Inferior parietal cortex (tissue), 1 donor: ENCODE results near the gene RFWD3.
"Not testable (repeated sequence)": the region's sequence is repeated elsewhere in the genome, so short reads cannot be mapped to it uniquely, and the experiment has no call there.

ENCODE experiments used
- DNase-seq: peaks from one replicate; pipeline ENCODE4 v3.0.0-alpha.2; 2016; ENCODE audit errors: extremely low spot score

The RFWD3 gene, protein sequence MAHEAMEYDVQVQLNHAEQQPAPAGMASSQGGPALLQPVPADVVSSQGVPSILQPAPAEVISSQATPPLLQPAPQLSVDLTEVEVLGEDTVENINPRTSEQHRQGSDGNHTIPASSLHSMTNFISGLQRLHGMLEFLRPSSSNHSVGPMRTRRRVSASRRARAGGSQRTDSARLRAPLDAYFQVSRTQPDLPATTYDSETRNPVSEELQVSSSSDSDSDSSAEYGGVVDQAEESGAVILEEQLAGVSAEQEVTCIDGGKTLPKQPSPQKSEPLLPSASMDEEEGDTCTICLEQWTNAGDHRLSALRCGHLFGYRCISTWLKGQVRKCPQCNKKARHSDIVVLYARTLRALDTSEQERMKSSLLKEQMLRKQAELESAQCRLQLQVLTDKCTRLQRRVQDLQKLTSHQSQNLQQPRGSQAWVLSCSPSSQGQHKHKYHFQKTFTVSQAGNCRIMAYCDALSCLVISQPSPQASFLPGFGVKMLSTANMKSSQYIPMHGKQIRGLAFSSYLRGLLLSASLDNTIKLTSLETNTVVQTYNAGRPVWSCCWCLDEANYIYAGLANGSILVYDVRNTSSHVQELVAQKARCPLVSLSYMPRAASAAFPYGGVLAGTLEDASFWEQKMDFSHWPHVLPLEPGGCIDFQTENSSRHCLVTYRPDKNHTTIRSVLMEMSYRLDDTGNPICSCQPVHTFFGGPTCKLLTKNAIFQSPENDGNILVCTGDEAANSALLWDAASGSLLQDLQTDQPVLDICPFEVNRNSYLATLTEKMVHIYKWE

DNA sequence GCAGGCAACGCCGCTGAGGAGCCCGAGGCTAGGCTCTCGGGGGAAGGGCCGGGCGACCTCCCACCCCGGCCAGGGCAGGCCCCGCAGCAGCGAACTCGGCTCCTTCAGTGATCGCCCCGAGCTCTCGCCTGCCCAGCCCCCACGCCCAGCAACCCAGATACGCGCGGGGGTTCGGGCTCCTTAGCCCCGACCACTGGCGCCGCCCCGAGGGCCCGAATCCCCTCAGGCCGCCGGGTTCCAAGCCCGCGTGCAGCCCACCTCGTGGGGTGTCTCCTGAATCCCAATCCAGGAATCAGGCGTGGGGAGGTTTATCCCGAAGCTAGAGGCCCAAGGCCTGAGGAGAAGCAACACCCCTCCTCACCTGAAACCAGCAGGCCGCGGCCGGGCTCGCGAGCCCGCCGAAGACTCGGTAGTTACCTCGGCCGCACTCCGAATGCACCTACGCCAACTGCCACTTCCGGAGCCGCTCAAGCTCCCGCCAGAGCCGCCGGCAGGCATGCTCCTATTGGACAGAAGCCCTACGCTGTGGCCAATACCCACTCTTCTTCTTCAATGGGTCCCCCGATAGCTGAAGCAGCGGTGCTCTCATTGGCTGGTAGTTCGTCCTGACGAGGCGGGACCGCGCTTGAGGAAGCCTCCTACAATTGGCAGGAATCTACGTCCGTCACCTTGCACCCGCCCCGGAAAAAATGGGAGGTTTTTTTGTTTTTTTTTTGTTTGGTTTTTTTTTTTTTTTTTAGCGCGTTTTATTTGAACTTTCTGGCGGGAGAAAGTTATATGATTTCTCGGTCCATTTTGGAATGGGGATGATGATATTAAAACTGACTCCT is at the start of gene RFWD3:
Gene RFWD3, minus strand, starts transcription at position 453 of the 830 bp plus-strand sequence. CDS start 5,428 bp downstream, outside the sequence.
- peak; percentile 99 for DNase-seq

DNA sequence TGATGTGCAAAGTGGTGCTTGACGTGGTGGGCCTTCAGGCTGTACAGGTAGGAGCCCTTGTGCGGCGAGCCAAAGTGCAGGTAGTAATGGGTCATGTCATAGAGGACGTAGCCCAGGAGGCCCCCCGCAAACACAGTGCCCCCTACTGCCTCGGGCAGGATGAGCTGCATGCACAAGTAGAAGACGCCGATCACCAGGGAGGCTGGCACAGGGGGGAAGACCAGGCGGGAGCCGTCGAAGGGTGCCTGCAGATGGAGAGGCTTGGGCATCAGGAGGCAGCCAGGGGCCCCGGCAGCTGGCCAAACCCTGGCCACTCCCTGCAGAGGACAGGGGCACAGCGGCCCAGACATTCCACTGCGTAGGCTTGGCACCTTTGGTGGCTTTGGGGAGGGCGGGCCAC is 49.7 kb upstream of the RFWD3 start:
- no peak for DNase-seq

DNA sequence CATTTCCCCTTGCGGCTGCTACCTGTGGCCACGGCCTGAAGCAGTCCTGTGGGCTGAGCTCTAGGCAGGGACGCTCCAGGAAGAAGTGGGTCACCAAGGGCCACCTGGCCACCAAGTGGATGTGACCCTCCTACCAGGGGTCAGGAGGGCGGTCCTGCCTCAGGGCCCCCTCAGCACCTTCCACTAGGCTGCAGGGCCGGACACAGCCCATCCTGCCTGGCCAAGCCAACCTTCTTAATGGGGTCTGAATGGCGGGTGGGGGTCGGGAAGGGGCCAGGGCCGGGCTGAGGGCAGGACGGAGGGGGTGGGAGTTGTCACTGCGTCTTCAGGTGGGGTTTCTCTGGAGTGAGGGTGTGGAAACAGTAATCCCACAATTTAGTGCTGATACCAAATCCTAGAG is 47.2 kb upstream of the RFWD3 start:
- DNase-seq = no peak

DNA sequence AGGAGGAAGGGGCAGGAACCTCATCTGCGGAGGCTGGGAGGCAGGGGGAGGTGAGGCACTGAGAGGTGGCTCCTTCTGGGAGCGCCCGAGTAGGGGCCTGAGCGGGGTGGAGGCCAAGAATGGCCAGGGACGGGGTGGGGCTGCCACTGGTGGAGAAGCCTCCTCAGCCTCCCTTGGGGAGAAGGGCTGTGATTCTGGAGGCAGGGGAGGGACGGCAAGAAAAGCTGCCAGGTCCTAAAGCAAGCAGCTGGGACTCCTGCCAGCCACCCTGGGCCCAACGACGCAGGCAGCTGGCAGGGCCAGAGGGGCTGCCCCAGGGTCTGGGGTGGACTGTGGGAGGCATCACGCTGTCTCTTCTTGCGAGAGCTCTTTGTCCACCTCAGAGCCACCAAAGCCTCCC is 46.6 kb upstream of the RFWD3 start:
- DNase-seq = no peak

DNA sequence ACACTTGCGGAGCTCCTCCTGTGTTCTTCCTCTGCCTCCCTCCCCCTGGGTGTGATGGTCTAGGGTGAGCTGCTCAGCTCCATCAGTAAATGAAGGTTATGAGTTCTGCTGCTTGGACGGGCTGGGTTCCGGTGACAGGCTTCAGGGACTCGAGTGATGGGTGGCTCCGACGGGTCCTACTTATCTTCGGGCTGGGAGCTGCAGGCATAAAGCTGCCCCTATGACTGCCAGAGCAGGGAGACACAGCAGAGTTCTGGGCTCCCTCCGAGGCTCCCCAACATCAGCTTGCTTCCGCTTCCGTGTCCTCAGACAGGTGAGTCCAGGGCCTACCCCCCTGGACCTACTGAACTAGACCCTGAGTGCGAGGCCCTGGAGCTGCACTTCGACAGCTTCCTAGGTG is 45.3 kb upstream of the RFWD3 start:
- DNase-seq = no peak

DNA sequence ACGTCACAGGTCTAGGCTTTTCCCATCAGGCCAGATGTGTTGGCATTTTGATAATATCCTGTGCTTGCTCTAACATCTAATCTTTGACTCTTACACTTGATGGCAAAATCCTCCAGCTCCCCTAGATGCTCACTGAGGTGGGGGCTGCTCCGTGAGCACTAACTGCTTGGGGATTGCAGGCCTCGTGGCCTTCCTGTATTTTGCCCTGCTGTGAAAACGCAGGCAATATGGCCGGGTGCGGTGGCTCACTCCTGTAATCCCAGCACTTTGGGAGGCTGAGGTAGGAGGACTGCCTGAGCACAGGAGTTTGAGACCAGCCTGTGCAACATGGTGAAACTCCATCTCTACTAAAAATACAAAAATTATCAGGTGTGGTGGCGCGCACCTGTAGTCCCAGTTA is 43.7 kb upstream of the RFWD3 start:
- DNase-seq = no peak

DNA sequence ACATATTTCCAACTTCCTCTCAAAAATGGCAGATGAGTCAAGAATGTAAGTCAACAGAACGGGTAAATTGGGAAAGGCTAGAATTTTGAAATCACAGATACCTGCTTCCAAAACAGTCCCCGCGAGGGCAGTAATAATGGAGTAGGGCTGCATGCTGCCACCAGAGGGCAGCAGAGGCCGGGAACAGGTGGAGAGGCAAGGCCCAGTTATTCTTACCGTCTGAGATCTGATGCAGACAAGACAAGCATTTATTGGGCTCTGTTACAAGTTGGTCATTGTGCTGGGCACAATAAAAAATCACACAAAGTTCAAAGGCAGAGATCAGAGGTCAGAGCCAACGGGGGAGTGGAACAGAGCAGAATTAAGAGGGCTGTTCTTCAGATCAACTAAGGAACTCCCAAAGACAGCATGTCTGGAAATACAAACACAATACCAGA is 42.8 kb upstream of the RFWD3 start:
- peak; percentile 96 for DNase-seq

DNA sequence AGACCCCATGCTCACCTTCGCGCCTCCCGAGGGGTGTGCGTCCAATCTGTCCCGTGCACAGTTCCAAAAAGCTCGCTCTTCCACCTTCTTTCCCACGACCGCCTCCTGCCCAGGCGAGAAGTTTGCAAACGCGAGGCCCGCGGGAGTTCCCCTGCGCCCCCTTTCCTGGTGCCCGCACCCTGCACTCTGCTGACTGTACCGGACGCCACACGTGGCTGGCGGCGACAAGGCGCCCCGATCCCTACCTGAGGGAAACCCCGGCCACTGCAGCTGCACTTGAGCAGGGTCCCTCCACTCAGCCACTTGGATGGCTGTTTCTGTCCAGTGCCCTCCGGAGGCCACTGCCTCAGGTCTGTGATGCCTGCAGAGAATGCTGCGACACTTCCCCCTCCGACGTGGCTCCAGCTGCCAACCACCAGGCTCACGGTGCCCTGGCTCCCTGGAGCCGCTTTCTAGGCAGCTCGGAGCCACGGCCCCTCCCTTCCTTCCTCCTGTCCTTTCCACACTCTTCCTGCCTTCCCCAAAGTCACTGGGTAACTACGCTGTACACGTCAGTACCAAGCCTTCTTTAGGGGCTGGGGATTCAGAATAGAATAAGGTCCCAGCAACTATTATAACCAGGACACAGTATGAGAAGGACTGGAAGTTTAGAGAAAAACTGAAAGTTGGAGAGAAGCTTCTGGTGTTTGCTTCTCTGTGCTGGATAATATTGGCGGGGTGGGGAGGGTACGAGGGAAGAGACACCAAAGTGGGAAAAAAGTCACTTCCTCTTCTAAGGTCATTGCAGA is 34.0 kb upstream of the RFWD3 start, which contains the start of gene MLKL:
Gene MLKL, minus strand, starts transcription at position 425 of the 788 bp plus-strand sequence. CDS start 5,105 bp downstream, outside the sequence.
- DNase-seq = no peak

DNA sequence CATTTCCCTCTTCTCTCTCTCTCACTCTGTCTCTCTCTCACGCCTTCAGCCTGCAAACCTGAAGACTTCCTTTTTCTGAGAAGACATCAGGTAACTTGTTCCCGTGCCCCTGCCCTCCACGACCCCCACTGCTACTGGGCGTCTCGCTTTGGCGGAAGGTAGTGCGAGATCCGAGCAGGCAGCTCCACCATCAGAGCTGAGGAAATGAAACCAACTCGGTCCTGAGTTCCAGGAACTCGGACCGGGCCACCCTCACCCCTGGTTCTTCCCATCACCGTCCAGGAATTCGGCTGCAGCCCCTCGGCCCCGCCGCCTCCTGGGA is 33.4 kb upstream of the RFWD3 start:
- DNase-seq = no peak

DNA sequence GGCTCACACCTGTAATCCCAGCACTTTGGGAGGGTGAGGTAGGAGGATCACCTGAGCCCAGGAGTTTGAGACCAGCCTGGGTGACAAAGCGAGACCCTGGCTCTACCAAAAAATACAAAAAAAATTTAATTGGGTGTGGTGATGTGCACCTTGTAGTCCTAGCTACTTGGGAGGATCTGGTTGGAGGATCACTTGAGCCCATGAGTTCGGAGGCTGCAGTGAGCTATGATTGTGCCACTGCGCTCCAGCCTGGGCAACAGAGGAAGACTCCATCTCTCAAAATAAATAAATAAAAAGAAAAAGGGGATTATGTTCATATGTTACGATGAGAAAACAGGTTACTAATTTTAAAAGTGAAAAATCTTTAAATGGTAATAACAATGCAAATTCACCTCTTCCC is 33.0 kb upstream of the RFWD3 start:
- no peak for DNase-seq

DNA sequence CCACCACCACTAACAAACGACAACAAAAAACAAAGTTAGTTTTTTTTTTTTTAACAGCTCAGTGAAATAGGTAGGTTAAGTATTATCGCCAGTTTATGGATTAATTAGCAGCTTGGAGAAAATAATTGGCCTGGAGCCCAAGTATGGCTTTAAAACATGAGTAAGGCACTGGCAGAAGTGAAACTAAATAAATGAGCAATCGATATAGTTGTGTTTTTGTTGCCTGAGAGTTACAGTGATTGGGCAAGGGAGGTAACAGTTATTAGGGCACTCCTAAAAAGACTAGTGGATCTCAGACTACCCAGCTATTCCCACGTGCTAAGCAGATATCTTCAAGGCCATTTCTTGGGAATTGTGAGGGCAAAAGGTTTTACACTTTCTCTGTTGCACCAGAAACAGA is 31.5 kb upstream of the RFWD3 start:
- DNase-seq = no peak

DNA sequence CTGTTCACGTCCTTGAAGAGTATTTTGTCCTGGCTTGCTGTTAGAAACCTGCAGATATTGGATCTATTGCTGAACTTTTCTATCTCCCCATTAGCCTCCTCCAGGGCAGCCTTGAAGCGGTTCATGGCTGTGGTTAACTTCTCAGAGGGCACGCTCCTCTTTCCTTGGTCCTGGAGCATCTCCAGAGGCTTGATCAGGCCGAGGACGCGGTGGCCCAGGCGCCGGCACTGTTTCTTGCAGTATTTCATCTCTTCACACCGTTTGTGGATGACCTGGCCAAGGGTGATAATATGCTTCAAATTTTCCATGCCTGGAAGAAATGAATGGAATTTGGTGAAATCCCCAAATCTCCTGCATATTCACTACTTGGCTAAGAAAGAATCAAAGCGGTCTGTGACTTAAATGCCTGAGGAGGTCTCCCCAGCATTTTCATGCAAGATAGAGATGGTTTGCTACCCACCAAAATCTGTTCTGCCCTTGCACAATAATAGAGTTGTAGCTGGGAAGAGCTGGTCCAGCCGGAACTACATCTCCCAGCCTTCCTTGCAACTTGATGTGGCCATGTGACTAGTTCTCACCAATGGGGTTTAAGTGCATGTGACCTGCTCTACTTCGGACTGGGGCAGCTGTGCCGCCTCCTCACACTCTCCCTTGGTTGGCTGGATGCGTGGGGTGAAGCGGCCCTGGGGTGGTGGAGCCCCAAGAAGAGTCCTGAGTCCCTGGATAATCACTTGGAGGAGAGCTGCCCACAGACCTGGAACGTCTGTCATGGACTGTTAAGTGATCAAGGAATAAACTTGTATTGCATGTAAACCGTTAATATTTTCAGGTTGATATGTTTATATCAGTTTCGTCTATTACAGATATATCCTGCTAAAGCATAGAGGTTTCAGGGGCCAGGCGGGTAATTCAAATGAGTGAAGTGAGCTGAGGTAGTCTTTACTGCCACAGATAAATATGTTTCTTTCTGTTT is 29.1 kb upstream of the RFWD3 start:
- DNase-seq = peak; percentile 94

DNA sequence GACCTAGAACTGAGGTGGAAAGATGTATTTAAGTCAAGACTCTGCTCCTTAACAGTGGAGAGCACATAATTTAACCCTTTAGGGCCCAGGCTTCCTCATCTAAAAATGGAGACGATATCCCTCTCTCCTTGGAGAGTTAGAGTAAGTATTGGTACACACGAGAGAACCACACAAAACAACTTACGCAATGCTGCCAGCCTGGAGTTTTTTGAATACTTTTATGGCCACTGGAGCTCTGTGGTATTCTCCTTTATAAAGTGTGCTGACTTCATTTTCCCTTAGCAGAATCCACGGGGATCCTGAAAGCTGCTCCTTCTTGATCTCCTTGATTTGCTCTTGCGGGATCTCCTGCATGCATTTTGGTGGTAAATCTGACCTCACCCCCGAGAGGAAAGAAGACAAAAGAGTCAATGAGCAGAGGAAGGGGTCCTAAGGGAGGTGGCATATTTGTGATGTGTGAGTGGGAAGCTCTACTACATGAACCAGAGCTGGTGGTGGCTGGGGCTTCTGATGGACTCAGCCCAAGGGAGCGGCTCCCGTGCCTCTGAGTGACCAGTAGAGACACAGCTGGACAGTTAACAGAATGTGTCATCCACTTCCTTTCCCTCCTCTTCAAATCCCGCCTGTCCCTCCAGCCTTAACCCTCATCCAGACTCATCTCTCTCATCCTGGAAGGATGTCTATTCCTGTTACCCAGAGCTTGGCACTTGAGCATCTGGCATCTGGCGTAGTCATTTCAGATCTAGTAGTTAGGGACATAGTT is 24.6 kb upstream of the RFWD3 start:
- DNase-seq = no peak

DNA sequence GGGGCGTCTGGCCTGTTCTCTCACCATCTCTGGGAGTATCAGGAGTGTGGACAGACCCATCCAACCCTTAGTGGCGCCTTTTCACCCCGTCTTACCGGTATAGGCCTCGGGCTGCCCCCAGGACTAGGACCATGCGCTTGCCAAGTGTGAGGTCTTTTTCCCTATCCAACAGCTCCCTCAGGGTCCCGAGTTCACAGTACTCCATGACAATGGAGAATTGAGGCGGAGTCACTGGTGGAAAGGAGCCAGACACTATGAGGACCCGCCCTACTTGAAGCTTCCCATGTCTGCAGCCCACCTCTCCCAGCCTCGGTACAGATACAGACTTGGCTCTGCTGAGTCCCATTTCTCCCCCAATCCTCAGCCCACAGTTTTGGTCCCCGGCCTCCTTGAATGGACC is 15.9 kb upstream of the RFWD3 start:
- DNase-seq = no peak

DNA sequence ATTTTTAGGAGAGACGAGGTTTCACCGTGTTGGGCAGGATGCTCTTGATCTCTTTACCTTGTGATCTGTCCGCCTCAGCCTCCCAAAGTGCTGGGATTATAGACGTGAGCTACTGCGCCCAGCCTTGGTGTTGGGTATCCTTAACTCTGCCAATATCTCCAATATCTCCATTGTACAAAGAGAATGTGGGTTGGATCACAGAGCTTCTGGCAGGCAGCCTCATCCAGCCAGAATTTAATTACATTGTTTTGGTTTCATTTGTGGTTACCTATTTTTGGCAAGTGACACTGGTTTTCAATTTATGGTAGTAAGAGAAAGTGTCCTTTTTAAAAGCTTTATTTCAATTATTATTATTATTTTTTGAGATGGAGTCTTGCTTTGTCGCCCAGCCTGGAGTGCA is 14.0 kb upstream of the RFWD3 start:
- DNase-seq = no peak

DNA sequence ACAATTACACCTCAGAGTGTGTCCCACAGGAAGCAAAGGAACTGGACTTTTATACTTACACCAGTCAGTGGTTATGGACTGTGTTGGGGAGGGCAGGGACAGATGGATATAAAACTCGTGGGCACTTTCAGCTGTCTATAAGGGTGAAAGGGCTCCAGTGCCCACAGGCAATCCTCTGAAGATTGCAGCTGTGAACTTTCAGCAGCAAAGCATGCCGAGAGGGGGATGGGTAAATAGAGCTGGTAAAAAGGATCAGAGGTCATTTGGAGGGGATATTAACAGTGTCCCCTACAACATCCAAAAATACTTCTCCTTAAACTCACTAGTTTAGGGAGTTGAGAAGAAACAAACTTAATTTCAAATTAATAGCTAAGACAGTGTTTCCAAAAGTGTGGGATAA is 13.3 kb upstream of the RFWD3 start:
- no peak for DNase-seq

DNA sequence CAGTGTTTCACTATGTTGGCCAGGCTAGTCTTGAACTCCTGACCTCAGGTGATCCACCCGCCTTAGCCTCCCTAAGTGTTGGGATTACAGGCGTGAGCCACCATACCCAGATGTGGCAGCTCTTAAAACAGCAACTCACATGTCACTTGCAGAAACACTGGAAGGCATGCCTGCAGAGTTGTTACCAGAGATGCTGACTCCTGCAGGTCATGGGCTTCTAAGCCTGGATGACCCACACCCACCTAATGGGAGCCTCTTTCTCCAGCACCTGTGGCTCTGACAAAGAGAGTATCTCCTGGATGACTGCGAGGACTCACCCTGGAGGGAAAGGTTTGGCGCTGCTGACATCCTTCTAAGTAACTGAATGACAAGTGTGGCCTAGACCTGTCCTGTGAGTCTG is 11.2 kb upstream of the RFWD3 start:
- no peak for DNase-seq

DNA sequence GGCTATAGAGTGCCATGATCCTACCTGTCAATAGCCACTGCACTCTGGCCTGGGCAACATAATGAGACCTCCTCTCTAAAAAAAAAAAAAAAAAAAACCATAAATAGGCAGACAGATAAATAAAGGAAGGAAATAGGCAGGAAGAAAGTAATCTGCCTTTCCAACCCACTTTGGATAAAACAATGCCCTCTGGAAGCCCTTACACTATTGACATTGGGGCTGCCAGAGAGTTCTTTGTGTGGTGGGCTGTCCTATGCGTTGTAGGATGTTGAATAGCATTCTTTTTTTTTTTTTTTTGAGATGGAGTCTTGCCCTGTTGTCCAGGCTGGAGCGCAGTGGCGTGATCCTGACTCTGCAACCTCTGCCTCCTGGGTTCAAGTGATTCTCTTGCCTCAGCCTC is 7.2 kb upstream of the RFWD3 start:
- DNase-seq = no peak

DNA sequence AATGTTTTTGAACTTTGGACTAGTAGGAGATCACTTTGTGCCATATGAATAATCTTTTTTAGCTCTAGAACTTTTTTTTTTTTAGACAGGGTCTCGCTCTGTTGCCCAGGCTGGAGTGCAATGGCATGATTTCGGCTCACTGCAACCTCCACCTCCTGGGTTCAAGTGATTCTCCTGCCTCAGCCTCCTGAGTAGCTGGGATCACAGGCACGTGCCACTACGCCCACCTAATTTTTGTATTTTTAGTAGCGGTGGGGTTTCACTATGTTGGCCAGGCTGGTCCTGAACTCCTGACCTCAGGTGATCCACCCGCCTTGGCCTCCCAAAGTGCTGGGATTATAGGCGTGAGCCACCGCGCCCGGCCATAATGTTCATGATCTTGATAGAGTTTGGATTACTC is 2.2 kb upstream of the RFWD3 start:
- DNase-seq = not testable (repeated sequence)
